ENCODE data around the gene ZRANB1. TPM values are rescaled to one million over a fixed set of nuclear protein-coding genes. Genes with fewer than 3 reads are reported as not detected.

ZRANB1 gene
- polyA plus RNA-seq, 1 experiment, result 9.3 TPM

DNA sequence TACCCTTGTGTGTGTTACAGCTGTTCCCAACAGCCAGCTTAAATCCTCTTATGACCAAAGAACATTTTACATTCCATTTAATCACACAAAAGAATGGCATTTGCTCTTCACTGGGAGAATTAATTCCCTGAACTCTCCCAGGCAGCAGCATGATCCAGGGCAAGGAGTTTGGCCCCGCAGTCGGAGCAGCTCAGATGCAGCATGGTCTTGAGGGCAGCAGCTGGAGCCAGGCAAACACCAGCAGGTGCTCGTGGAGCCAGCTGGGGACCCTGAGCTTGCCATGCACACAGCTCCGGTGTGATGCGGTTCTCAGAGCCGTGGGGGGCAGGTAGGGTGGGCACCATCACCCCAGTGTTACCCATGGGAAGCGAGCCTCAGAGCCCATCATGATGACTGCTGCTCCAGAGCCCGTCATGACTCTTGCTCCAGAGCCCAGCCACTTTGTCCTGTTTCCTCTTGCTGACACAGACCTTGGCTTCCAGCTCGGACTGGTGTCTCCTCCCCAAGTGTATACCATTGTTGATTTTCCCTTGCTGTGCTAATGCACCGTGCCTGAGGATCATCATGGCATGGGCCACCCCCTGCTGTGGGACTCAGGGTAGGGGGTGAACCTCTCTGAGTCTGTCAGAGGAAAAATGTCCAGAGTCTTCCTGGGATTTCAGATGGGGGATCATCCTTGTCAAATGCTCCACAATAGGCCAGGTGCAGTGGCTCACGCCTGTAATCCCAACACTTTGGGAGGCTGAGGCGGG, 75.8 kb downstream of the ZRANB1 start:
- Histone ChIP-seq H3K27me3 (ENCODE audit: control insufficient read depth, insufficient read depth, low read length) (no peaks in the 10 kb centered on the region), H3K36me3 (ENCODE audit: control insufficient read depth, insufficient read depth, low read length) (peaks cover 5% of the 10 kb centered on the region), H3K4me3 (ENCODE audit: low read depth, low read length) (no peak overlapping the region)
- TF ChIP-seq, protein P1, sequence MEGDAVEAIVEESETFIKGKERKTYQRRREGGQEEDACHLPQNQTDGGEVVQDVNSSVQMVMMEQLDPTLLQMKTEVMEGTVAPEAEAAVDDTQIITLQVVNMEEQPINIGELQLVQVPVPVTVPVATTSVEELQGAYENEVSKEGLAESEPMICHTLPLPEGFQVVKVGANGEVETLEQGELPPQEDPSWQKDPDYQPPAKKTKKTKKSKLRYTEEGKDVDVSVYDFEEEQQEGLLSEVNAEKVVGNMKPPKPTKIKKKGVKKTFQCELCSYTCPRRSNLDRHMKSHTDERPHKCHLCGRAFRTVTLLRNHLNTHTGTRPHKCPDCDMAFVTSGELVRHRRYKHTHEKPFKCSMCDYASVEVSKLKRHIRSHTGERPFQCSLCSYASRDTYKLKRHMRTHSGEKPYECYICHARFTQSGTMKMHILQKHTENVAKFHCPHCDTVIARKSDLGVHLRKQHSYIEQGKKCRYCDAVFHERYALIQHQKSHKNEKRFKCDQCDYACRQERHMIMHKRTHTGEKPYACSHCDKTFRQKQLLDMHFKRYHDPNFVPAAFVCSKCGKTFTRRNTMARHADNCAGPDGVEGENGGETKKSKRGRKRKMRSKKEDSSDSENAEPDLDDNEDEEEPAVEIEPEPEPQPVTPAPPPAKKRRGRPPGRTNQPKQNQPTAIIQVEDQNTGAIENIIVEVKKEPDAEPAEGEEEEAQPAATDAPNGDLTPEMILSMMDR (IDR thresholded peaks at IDR 0.05; ENCODE audit: insufficient read depth, low read depth, low read length), result no peak
- ChIA-PET CTCF (interaction anchor here (1.1 kb wide), 2 partner anchors 9 to 13 kb away, joined by 3 read pairs; no protein-coding TSS in a partner anchor), POLR2A (no interaction called here)
- no peak for DNase-seq (ENCODE audit: low read depth)

DNA sequence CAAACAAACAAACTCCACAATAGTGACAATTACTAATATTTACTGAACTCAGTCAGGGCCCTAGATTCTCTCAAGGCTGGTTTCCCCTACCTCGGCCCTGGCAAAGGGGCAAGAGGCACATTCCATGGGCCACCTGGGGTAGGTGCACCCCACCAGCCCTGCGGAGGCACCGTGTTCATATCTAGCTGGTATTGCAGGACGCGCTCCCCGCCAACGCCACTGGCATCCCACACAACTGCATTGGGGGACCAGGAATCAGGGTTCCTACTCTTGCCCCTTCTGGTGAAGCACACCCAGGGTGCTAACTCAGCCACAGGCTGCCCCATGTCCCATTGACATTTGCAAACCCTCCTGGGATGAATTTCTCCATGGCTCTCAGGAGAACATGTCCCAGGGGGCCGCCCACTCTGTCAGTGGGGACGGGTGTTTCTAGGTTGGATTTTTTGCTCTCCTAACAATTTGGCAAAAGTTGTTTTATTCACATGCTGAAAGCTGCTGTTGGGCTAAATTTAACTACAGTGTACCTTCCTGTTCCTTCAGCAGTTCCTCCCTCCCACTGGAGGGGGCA, 76.7 kb downstream of the ZRANB1 start:
- ChIA-PET CTCF (interaction anchor here (1.0 kb wide), 1 partner anchor 26 kb away, joined by 4 read pairs; no protein-coding TSS in a partner anchor), POLR2A (no interaction called here)
- TF ChIP-seq, protein P1 (IDR thresholded peaks at IDR 0.05; ENCODE audit: insufficient read depth, low read depth, low read length), result no peak
- no peaks in the 10 kb centered on the region for H3K27me3 ChIP-seq (ENCODE audit: control insufficient read depth, insufficient read depth, low read length)
- no peak for DNase-seq (ENCODE audit: low read depth)
- H3K36me3 ChIP-seq (ENCODE audit: control insufficient read depth, insufficient read depth, low read length), result peaks cover 7% of the 10 kb centered on the region
- H3K4me3 ChIP-seq (ENCODE audit: low read depth, low read length), result no peak overlapping the region

DNA sequence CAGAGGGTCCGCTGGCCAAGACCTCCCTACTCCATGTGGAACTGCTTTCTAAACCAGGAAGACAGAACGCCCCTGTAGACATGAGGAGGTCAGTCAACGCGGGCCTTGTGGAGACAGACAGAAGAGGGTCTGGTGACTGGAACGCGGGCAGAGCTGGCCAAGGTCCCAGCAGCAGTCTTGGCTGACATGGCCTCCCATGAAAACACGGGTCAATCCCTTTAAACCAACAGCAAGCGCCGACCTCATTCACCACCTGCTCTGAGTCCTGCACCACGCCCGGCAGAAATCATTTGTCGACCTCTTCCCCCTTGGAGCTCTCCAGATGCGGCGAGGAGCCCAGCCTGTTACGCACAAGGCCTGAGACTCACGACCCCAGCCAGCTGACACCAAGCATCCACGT, 78.5 kb downstream of the ZRANB1 start:
- H3K36me3 ChIP-seq (ENCODE audit: control insufficient read depth, insufficient read depth, low read length), result peaks cover 7% of the 10 kb centered on the region

DNA sequence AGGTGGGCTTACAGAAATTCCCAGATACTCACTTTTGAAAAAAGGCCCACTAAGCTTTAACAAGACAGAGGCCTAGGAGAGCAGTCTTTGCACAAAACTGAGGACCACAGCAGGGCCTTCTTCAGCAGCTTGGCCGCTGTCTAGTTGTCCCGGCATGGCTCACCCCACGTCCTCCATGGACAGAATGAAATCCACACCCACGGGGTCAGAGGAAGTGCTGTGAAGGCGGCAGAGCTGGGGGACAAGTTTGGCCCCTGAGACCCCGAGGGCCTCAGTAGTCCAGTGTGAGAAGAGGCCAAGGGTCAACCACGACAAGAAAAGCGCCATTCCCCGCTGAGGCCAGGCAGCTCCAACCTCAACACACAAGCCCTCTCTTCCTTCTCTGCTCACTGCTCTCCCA, 78.9 kb downstream of the ZRANB1 start:
- POLR2A ChIA-PET, result no interaction called here
- TF ChIP-seq, protein P1 (IDR thresholded peaks at IDR 0.05; ENCODE audit: insufficient read depth, low read depth, low read length), result no peak
- Histone ChIP-seq H3K27me3 (ENCODE audit: control insufficient read depth, insufficient read depth, low read length) (no peaks in the 10 kb centered on the region), H3K4me3 (ENCODE audit: low read depth, low read length) (no peak overlapping the region), H3K36me3 (ENCODE audit: control insufficient read depth, insufficient read depth, low read length) (peaks cover 7% of the 10 kb centered on the region)
- no peak for DNase-seq (ENCODE audit: low read depth)
- CTCF ChIA-PET, result interaction anchor here (1.0 to 2.1 kb wide), 2 partner anchors 10 to 41 kb away, joined by 4 read pairs; no protein-coding TSS in a partner anchor

More for the DNA sequence above, 78.5 kb downstream of the ZRANB1 start:
- ChIA-PET POLR2A (no interaction called here), CTCF (interaction anchor here (1.4 to 2.1 kb wide), 2 partner anchors 10 to 41 kb away, joined by 4 to 5 read pairs; no protein-coding TSS in a partner anchor)
- H3K27me3 ChIP-seq (ENCODE audit: control insufficient read depth, insufficient read depth, low read length), result no peaks in the 10 kb centered on the region
- DNase-seq (ENCODE audit: low read depth), result no peak
- H3K4me3 ChIP-seq (ENCODE audit: low read depth, low read length), result no peak overlapping the region
- TF ChIP-seq, protein P1 (IDR thresholded peaks at IDR 0.05; ENCODE audit: insufficient read depth, low read depth, low read length), result no peak

DNA sequence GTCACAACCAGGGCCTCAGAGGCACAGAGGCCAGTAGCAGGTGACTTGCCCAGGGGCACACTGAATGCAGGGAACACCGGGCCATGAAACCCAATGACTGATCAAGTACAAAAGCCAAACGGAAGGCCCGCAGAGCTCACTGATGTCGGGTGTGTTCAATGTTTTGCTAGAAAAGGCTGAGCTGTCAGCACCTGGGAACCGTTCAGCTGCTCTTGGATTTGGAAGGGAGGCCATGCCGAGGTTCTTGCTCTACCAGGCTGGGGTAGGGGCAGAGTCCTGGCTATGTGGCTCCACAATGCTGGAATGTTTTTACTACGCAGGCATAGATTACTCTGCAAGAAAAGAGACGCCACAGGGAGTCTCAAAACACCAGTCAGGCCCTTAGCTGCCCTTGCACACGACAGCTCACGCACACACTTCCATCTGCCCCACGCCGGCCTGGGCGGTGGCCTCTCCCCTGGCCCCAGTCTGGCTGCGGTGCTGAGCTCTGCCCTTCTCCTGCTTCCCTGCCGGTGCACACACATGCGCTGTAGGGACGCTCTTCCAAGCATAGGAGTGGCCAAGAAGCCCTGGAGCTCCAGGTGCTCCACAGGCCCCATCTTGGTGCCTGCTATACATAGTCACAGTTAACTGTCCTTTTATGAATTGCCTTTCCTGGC, 79.9 kb downstream of the ZRANB1 start:
- ChIA-PET POLR2A (interaction anchor here (0.8 kb wide), 1 partner anchor 14 kb away, joined by 4 read pairs; no protein-coding TSS in a partner anchor), CTCF (interaction anchor here (1.0 to 2.1 kb wide), 2 partner anchors 11 to 40 kb away, joined by 4 read pairs; no protein-coding TSS in a partner anchor)
- DNase-seq (ENCODE audit: low read depth), result no peak

More for the DNA sequence above, 79.9 kb downstream of the ZRANB1 start:
- TF ChIP-seq, protein P1 (IDR thresholded peaks at IDR 0.05; ENCODE audit: insufficient read depth, low read depth, low read length), result no peak
- Histone ChIP-seq H3K4me3 (ENCODE audit: low read depth, low read length) (no peak overlapping the region), H3K27me3 (ENCODE audit: control insufficient read depth, insufficient read depth, low read length) (no peaks in the 10 kb centered on the region), H3K36me3 (ENCODE audit: control insufficient read depth, insufficient read depth, low read length) (peaks cover 11% of the 10 kb centered on the region)

Data from BJ (cell line).